HG02970 (cell line): Measurements from ENCODE around the gene SMARCA4.
"Not testable (repeated sequence)": the region's sequence is repeated elsewhere in the genome, so short reads cannot be mapped to it uniquely, and the experiment has no call there.

Experiments used
- ATAC-seq: cut with Tn5 transposase; IDR thresholded peaks from one replicate; pipeline ENCODE4 v1.9.1; 2021; ENCODE audit warnings: mild to moderate bottlenecking, moderate library complexity, moderate number of reproducible peaks; ENCODE audit not compliant: unreplicated experiment, low FRiP score

Gene SMARCA4

GRCh38 chr19:11058246-11059030 is 97.6 kb downstream of the SMARCA4 start:
- ATAC-seq, result no peak

- ATAC-seq, result no peak
Observed at GRCh38 chr19:11059511-11060358, 98.9 kb downstream of the SMARCA4 start.

GRCh38 chr19:11061952-11062351 is 101.1 kb downstream of the SMARCA4 start:
- ATAC-seq, result no peak

GRCh38 chr19:11063434-11063833 is 102.6 kb downstream of the SMARCA4 start:
- ATAC-seq, result no peak

- ATAC-seq, result no peak
Observed at GRCh38 chr19:11064831-11065303, 104.0 kb downstream of the SMARCA4 start.

- no peak for ATAC-seq
Observed at GRCh38 chr19:11066326-11066725, 105.5 kb downstream of the SMARCA4 start.

- ATAC-seq, result no peak
Observed at GRCh38 chr19:11067356-11068113, 106.7 kb downstream of the SMARCA4 start.

GRCh38 chr19:11069561-11069960 is 108.7 kb downstream of the SMARCA4 start:
- no peak for ATAC-seq

- ATAC-seq, result no peak
Observed at GRCh38 chr19:11070123-11070522, 109.3 kb downstream of the SMARCA4 start.

- ATAC-seq, result no peak
Observed at GRCh38 chr19:11073568-11073967, 112.7 kb downstream of the SMARCA4 start.

- not testable (repeated sequence) for ATAC-seq
Observed at GRCh38 chr19:11076792-11077191, 116.0 kb downstream of the SMARCA4 start.

- no peak for ATAC-seq
Observed at GRCh38 chr19:11078893-11079292, 118.1 kb downstream of the SMARCA4 start.

- no peak for ATAC-seq
Observed at GRCh38 chr19:11079999-11080398, 119.2 kb downstream of the SMARCA4 start.

- no peak for ATAC-seq
Observed at GRCh38 chr19:11087870-11088505, 127.2 kb downstream of the SMARCA4 start.

- no peak for ATAC-seq
Observed at GRCh38 chr19:11088506-11089253, 127.8 kb downstream of the SMARCA4 start.

GRCh38 chr19:11089254-11090013 is 128.6 kb downstream of the SMARCA4 start, which contains the start of gene LDLR:
Gene LDLR (plus strand): TSS chr19:11089463. CDS start chr19:11089549, 86 bp downstream.
- ATAC-seq, result no peak

- ATAC-seq, result not testable (repeated sequence)
Observed at GRCh38 chr19:11090014-11090263, 129.1 kb downstream of the SMARCA4 start.

- peak; percentile 80 for ATAC-seq
Observed at GRCh38 chr19:11090264-11090996, 129.6 kb downstream of the SMARCA4 start.
